ENCODE measurements around the gene TMEM37. TPM values are rescaled to one million over a fixed set of nuclear protein-coding genes. Genes with fewer than 3 reads are reported as not detected.

TMEM37 gene
- total and polyA plus RNA-seq, 2 of the 8 experiments (the other 6 are each of a cell fraction or from before 2014, with no cell fraction given) = 11.0 to 16.2 TPM

GRCh38 chr2:119472749-119473148, 41.1 kb downstream of the TMEM37 start (continued):
- TF ChIP-seq CHD7 (IDR thresholded peaks at IDR 0.05; ENCODE audit: insufficient replicate concordance, low read length) (no peak), SP4 (IDR thresholded peaks at IDR 0.05; ENCODE audit: low read length) (no peak)
